A549 (cell line): ENCODE measurements around the gene DENND6A.

ENCODE experiments used
- EHMT2 ChIP-seq: fragments of 200-600 bp; sonication (generic); IDR thresholded peaks from 2 replicates; pipeline ENCODE4 v1.6.1; 2016; ENCODE audit warnings: antibody characterized with exemption, low read depth, mild to moderate bottlenecking, moderate library complexity
- HEYL ChIP-seq: fragments of 250-450 bp; sonication (Bioruptor Pico); IDR thresholded peaks from 2 replicates; pipeline ENCODE4 v1.8.0; 2021; ENCODE audit warnings: mild to moderate bottlenecking, moderate library complexity
- RAD21 ChIP-seq, 2 experiments: fragments of >200 bp in 1 of 2; sonication (Bioruptor Twin) in 1 of 2; formaldehyde crosslinking in 1 of 2; IDR thresholded peaks in 1 of 2; conservative IDR thresholded peaks in 1 of 2; 2 replicates in 1 of 2; 3 replicates in 1 of 2; pipeline ENCODE4 v1.6.1; 2012 to 2018; ENCODE audit warnings: inconsistent platforms in 1 of 2
- TF ChIP-seq, protein P1 (sequence below): fragments of >200 bp; sonication (Bioruptor Twin); formaldehyde crosslinking; IDR thresholded peaks from 3 replicates; pipeline ENCODE4 v1.5.1; 2016
- TF ChIP-seq, protein P2 (sequence below): fragments of 450-650 bp; IDR thresholded peaks from 2 replicates; pipeline ENCODE4 v1.6.1; 2014; ENCODE audit warnings: antibody characterized with exemption

GRCh38 chr3:57730682-57731081, 37.8 kb upstream of the DENND6A start:
- TF ChIP-seq, protein P1, sequence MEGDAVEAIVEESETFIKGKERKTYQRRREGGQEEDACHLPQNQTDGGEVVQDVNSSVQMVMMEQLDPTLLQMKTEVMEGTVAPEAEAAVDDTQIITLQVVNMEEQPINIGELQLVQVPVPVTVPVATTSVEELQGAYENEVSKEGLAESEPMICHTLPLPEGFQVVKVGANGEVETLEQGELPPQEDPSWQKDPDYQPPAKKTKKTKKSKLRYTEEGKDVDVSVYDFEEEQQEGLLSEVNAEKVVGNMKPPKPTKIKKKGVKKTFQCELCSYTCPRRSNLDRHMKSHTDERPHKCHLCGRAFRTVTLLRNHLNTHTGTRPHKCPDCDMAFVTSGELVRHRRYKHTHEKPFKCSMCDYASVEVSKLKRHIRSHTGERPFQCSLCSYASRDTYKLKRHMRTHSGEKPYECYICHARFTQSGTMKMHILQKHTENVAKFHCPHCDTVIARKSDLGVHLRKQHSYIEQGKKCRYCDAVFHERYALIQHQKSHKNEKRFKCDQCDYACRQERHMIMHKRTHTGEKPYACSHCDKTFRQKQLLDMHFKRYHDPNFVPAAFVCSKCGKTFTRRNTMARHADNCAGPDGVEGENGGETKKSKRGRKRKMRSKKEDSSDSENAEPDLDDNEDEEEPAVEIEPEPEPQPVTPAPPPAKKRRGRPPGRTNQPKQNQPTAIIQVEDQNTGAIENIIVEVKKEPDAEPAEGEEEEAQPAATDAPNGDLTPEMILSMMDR = no peak
- no peak for TF ChIP-seq HEYL
- TF ChIP-seq, protein P2, sequence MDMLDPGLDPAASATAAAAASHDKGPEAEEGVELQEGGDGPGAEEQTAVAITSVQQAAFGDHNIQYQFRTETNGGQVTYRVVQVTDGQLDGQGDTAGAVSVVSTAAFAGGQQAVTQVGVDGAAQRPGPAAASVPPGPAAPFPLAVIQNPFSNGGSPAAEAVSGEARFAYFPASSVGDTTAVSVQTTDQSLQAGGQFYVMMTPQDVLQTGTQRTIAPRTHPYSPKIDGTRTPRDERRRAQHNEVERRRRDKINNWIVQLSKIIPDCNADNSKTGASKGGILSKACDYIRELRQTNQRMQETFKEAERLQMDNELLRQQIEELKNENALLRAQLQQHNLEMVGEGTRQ = no peak
- TF ChIP-seq EHMT2 = no peak
- TF ChIP-seq RAD21 (conservative IDR thresholded peaks at IDR 0.05 in 1 of 2, IDR thresholded peaks at IDR 0.05 in 1 of 2) = no peak
